Measurements from ENCODE around the gene NAALADL2. TPM values are rescaled to one million over a fixed set of nuclear protein-coding genes. Genes with fewer than 3 reads are reported as not detected.

NAALADL2 gene
- total RNA-seq, result 10 to 100 TPM in 2 of 4 donors, 1 to 10 TPM in 2; 3.8 to 20.3 (median 8.6) TPM

DNA sequence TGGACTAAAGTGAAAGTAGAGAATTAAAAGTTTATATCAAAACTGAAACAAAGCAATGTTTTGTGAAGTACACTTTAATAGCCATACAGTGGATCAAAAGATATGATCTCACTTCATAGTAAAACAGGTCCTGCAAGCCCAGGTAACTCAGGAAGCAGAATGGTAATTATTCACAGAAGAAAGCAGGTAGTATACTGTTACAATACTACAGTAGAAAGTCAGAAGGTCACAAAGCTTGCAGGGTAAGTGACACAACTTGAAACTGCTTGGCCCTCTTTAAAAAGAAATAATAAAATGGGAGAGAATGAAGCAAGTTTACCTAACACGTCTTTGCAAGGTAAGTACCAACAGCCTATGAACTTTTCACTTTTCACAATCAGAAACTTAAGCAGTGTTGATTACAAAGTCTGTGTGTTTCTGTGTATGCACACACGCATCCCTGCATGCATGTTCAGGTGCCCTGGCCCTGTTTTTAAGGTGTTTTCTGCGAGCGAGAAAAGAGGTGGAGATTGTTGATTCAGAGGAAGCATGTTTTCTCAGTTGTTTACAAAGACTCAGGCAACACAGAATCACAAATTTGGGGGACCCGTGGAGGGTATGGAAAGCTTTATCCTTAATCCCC, at the start of gene NAALADL2:
TSS of gene NAALADL2 (plus strand) at position 221 of the 622 bp plus-strand sequence.
- H3K36me3 ChIP-seq, result no peaks in the 10 kb centered on the region
- intact Hi-C loops (cut with DNase I), result no loop called here
- no peak within 1 kb of the TSS for H3K4me3 ChIP-seq
- no peak within 1 kb of the TSS for H3K27ac ChIP-seq (replicated peaks in 1 of 4)
- H3K9me3 ChIP-seq, result no peaks in the 10 kb centered on the region
- no peaks in the 10 kb centered on the region for H3K27me3 ChIP-seq
- DNase-seq (ENCODE audit: extremely low spot score), result no peak
- H3K4me1 ChIP-seq, result peaks cover 0 to 15% (median 9%) of the 10 kb centered on the region in 4 donors
- no peak for TF ChIP-seq POLR2AphosphoS5 (IDR thresholded peaks at IDR 0.05)
- TF ChIP-seq POLR2A (IDR thresholded peaks at IDR 0.05; ENCODE audit: low read depth), result no peak
- TF ChIP-seq CTCF (IDR thresholded peaks at IDR 0.05), result no peak
- TF ChIP-seq EP300 (IDR thresholded peaks at IDR 0.05), result no peak
- 85% methylated on average over 5 of the region's 5 CpGs for WGBS

- H3K4me1 ChIP-seq, result no peaks in the 10 kb centered on the region
- H3K27me3 ChIP-seq, result no peaks in the 10 kb centered on the region
- intact Hi-C loops (cut with DNase I), result no loop called here
- TF ChIP-seq CTCF (IDR thresholded peaks at IDR 0.05), result no peak
- no peak for TF ChIP-seq POLR2A (IDR thresholded peaks at IDR 0.05; ENCODE audit: low read depth)
- TF ChIP-seq POLR2AphosphoS5 (IDR thresholded peaks at IDR 0.05), result no peak
- TF ChIP-seq EP300 (IDR thresholded peaks at IDR 0.05), result no peak
- no peaks in the 10 kb centered on the region for H3K36me3 ChIP-seq
- H3K9me3 ChIP-seq, result no peaks in the 10 kb centered on the region
- no peak overlapping the region for H3K4me3 ChIP-seq
- H3K27ac ChIP-seq (replicated peaks in 1 of 4), result no peak overlapping the region
- no peak for DNase-seq (ENCODE audit: extremely low spot score)
Observed at GRCh38 chr3:174810254-174810653, 48.9 kb upstream of the NAALADL2 start.

GRCh38 chr3:174812172-174812862, 46.8 kb upstream of the NAALADL2 start:
- no peak for TF ChIP-seq CTCF (IDR thresholded peaks at IDR 0.05)
- no peak for TF ChIP-seq POLR2AphosphoS5 (IDR thresholded peaks at IDR 0.05)
- no peak for TF ChIP-seq EP300 (IDR thresholded peaks at IDR 0.05)
- no peak overlapping the region for H3K27ac ChIP-seq (replicated peaks in 1 of 4)

GRCh38 chr3:174815750-174816149, 43.4 kb upstream of the NAALADL2 start:
- TF ChIP-seq POLR2AphosphoS5 (IDR thresholded peaks at IDR 0.05) (no peak), EP300 (IDR thresholded peaks at IDR 0.05) (no peak), POLR2A (IDR thresholded peaks at IDR 0.05; ENCODE audit: low read depth) (no peak), CTCF (IDR thresholded peaks at IDR 0.05) (no peak)
- intact Hi-C loops (cut with DNase I), result no loop called here
- no peak for DNase-seq (ENCODE audit: extremely low spot score)
- WGBS, result 41% methylated on average over 1 of the region's 1 CpG
- Histone ChIP-seq H3K27ac (replicated peaks in 1 of 4) (no peak overlapping the region), H3K4me3 (no peak overlapping the region), H3K9me3 (no peaks in the 10 kb centered on the region), H3K27me3 (no peaks in the 10 kb centered on the region), H3K36me3 (no peaks in the 10 kb centered on the region), H3K4me1 (no peaks in the 10 kb centered on the region)

More at GRCh38 chr3:174812172-174812862, 46.8 kb upstream of the NAALADL2 start:
- 89% methylated on average over 4 of the region's 4 CpGs for WGBS
- Histone ChIP-seq H3K36me3 (no peaks in the 10 kb centered on the region), H3K4me1 (no peaks in the 10 kb centered on the region), H3K27me3 (no peaks in the 10 kb centered on the region), H3K4me3 (no peak overlapping the region), H3K9me3 (no peaks in the 10 kb centered on the region)
- no peak for DNase-seq (ENCODE audit: extremely low spot score)
- intact Hi-C loops (cut with DNase I), result no loop called here
